Measurements from ENCODE around the gene ZWILCH.
"Not testable (repeated sequence)": the region's sequence is repeated elsewhere in the genome, so short reads cannot be mapped to it uniquely, and the experiment has no call there.

ZWILCH gene

GRCh38 chr15:66504563-66505429, at the start of gene ZWILCH, which contains the start of gene RPL4:
Gene ZWILCH (plus strand): TSS chr15:66505326. CDS start chr15:66505339, 13 bp downstream.
Gene RPL4 (minus strand): TSS chr15:66504855. CDS start chr15:66504790, 65 bp downstream.
- DNase-seq, result peak; percentile 91

- no peak for DNase-seq
These were observed 48.9 kb upstream of the ZWILCH start for GRCh38 chr15:66456211-66456610.

GRCh38 chr15:66459818-66460615, 45.1 kb upstream of the ZWILCH start:
- no peak for DNase-seq

GRCh38 chr15:66461294-66461693, 43.8 kb upstream of the ZWILCH start:
- DNase-seq, result not testable (repeated sequence)

- no peak for DNase-seq
These were observed 43.2 kb upstream of the ZWILCH start for GRCh38 chr15:66461917-66462316.

GRCh38 chr15:66462627-66463026, 42.5 kb upstream of the ZWILCH start:
- no peak for DNase-seq

- not testable (repeated sequence) for DNase-seq
These were observed 39.8 kb upstream of the ZWILCH start for GRCh38 chr15:66465294-66465693.

- DNase-seq, result not testable (repeated sequence)
These were observed 37.7 kb upstream of the ZWILCH start for GRCh38 chr15:66467162-66468040.

GRCh38 chr15:66470825-66471224, 34.3 kb upstream of the ZWILCH start:
- not testable (repeated sequence) for DNase-seq

- DNase-seq, result no peak
These were observed 32.7 kb upstream of the ZWILCH start for GRCh38 chr15:66472176-66472999.

GRCh38 chr15:66474135-66474534, 31.0 kb upstream of the ZWILCH start:
- DNase-seq, result no peak

- DNase-seq, result no peak
These were observed 30.2 kb upstream of the ZWILCH start for GRCh38 chr15:66474963-66475362.

GRCh38 chr15:66476535-66476934, 28.6 kb upstream of the ZWILCH start:
- DNase-seq, result no peak

- no peak for DNase-seq
These were observed 28.1 kb upstream of the ZWILCH start for GRCh38 chr15:66477011-66477410.

GRCh38 chr15:66480267-66480666, 24.9 kb upstream of the ZWILCH start:
- DNase-seq, result no peak

- DNase-seq, result peak; percentile 79
These were observed 23.8 kb upstream of the ZWILCH start for GRCh38 chr15:66481107-66481856.

- no peak for DNase-seq
These were observed 22.6 kb upstream of the ZWILCH start for GRCh38 chr15:66482539-66482938.

GRCh38 chr15:66483131-66483566, 22.0 kb upstream of the ZWILCH start:
- DNase-seq, result peak; percentile 50

- no peak for DNase-seq
These were observed 20.5 kb upstream of the ZWILCH start for GRCh38 chr15:66484539-66485112.

GRCh38 chr15:66486887-66487286, 18.2 kb upstream of the ZWILCH start:
- no peak for DNase-seq

GRCh38 chr15:66488525-66488924, 16.6 kb upstream of the ZWILCH start:
- no peak for DNase-seq

Data from hematopoietic multipotent progenitor cell treated with erythropoietin and hydrocortisone succinate and interleukin-3 and kit ligand, for 6 days (in vitro differentiated cells).